Heart left ventricle (tissue), 16 donors: ENCODE data around the gene INSR. TPM values are rescaled to one million over a fixed set of nuclear protein-coding genes. Genes with fewer than 3 reads are reported as not detected.

ENCODE experiments used
- ATAC-seq, 4 donors: fragments of 200-7000 bp; cut with Tn5 transposase; one replicate each; pipeline ENCODE4 v1.9.1; 2020 to 2022; ENCODE audit warnings: moderate library complexity in 4 of 4, mild to moderate bottlenecking in 3 of 4, moderate number of reproducible peaks in 1 of 4
- DNase-seq, 5 donors: peaks; one replicate each; pipeline ENCODE4 v3.0.0-alpha.2; 2020
- H3K27ac ChIP-seq, 12 donors: fragments of 200-600 bp; sonication (generic) in 4 of 12; one replicate each; pipeline versions ENCODE4 v1.5.0 to v1.8.0; 2016 to 2022; ENCODE audit warnings: mild to moderate bottlenecking in 2 of 12
- H3K27me3 ChIP-seq, 9 donors: fragments of 200-600 bp; sonication (generic) in 2 of 9; one replicate each; pipeline versions ENCODE4 v1.5.1 to v1.8.0; 2016 to 2022; ENCODE audit warnings: mild to moderate bottlenecking in 3 of 9
- H3K36me3 ChIP-seq, 9 donors: fragments of 200-600 bp; sonication (generic) in 2 of 9; one replicate each; pipeline versions ENCODE4 v1.5.0 to v1.8.0; 2018 to 2022; ENCODE audit warnings: mild to moderate bottlenecking in 2 of 9
- H3K4me1 ChIP-seq, 12 donors: fragments of 200-600 bp; sonication (generic) in 4 of 12; one replicate each; pipeline versions ENCODE4 v1.5.0 to v1.8.0; 2016 to 2022; ENCODE audit warnings: mild to moderate bottlenecking in 3 of 12
- H3K4me3 ChIP-seq, 12 donors: fragments of 200-600 bp; sonication (generic) in 4 of 12; one replicate each; pipeline versions ENCODE4 v1.5.0 to v1.8.0; 2017 to 2022; ENCODE audit warnings: mild to moderate bottlenecking in 9 of 12, moderate library complexity in 4 of 12
- H3K9me3 ChIP-seq, 12 donors: fragments of 200-600 bp; sonication (generic) in 4 of 12; one replicate each; pipeline versions ENCODE4 v1.5.0 to v1.8.0; 2016 to 2022; ENCODE audit warnings: mild to moderate bottlenecking in 1 of 12
- CTCF ChIP-seq, 12 donors: fragments of 200-600 bp; sonication (generic) in 4 of 12; IDR thresholded peaks; one replicate each; pipeline versions ENCODE4 v1.5.0 to v1.8.0; 2018 to 2022; ENCODE audit warnings: antibody characterized with exemption in 12 of 12, mild to moderate bottlenecking in 5 of 12
- POLR2A ChIP-seq, 2 donors: fragments of 450-650 bp; IDR thresholded peaks; one replicate each; pipeline ENCODE4 v1.6.1; 2017; ENCODE audit warnings: antibody characterized with exemption in 2 of 2, mild to moderate bottlenecking in 2 of 2, moderate library complexity in 2 of 2
- WGBS, 4 donors: extraction: QIAGEN DNeasy Blood & Tissue Kit in 2 of 4; methylation state at CpG; one replicate each; pipeline versions ENCODE4 v1.1.5 to v1.1.7; 2013 to 2018; 5-methylcytosine and 5-hydroxymethylcytosine counted together
- intact Hi-C, 10 donors: fragments of 100-400 bp; cut with DNase I; formaldehyde crosslinking; loops; one replicate each; pipeline versions ENCODE4 v1.11.1 to v1.14.2; 2022
- polyA plus RNA-seq, 2 donors: library from polyadenylated mRNA; stranded (reverse); fragments of 200-250 nt; gene quantifications; one replicate each; pipeline ENCODE4 v1.2.3, GENCODE V29; 2013
- total RNA-seq, 9 donors: library from RNA; depleted of rRNA in 2 of 9; stranded (reverse); fragments of >200 nt in 2 of 9; fragmentation: NEBNext Ultra II Directional in 3 of 9; extraction: Animal tissue kit (Norgen Biotek cat#: 25700) in 3 of 9; gene quantifications; one replicate each; pipeline versions ENCODE4 v1.1.0 to v1.2.4, GENCODE V29; 2016 to 2023
- donor health status: ischemic (EF 13 %, LVEDD 7.1; RV severe dilation, severe dysfunction).
- donor health status: healthy with polysubstance abuse.
- donor health status: DM: no; HTN: yes; CAD: no.
- donor health status: DM: no; HTN: no; CAD: no.
- donor health status: ischemic (EF 25% LVEDD 6.9; RV normal size, moderate dysfunction).
- donor health status: ischemic (EF 25% LVEDD 5.7; RV mildly dilated, moderate dysfunction).
- donor health status: healthy.
- donor health status: DM: yes; HTN: yes; CAD: no.
- donor health status: ischemic (EF 35%, LVEDD 5.7; RV mildly dilated, moderate dysfunction).
- donor health status: nonischemic (EF 11% LVEDD 7.7; RV severe dilation, severe dysfunction).
- donor health status: DM: yes; HTN: yes; CAD: no.
- donor health status: PGD.
- donor health status: ischemic (EF 29% LVEDD 5.4; RV normal size, mild dysfunction).
- donor health status: nonischemic (EF 23%, LVEDD 6.1; RV moderate dilation, normal function).

The INSR gene
- total and polyA plus RNA-seq, 11 donors: 28.7 to 221 (median 98.8) TPM

GRCh38 chr19:7255631-7256030, 38.6 kb downstream of the INSR start:
- H3K27me3 ChIP-seq: no peaks in the 10 kb centered on the region
- intact Hi-C loops: loop anchor here in 1 of 10 donors (5.0 kb wide), 1 partner anchor 37 kb away; the partner anchor contains the start of gene INSR
- H3K4me1 ChIP-seq: peaks cover 0 to 55% (median 27%) of the 10 kb centered on the region in 12 donors
- 89 to 99% (median 96%) methylated on average over 6 of the region's 6 CpGs for WGBS, 4 donors
- H3K4me3 ChIP-seq: no peak overlapping the region
- H3K9me3 ChIP-seq: no peaks in the 10 kb centered on the region
- H3K36me3 ChIP-seq: peaks cover 0 to 3% (median 0%) of the 10 kb centered on the region in 9 donors
- no peak for ATAC-seq
- H3K27ac ChIP-seq: peak overlapping the region in 1 of 12 donors; percentile 48
- no peak for DNase-seq
- TF ChIP-seq CTCF (IDR thresholded peaks at IDR 0.05) (no peak), POLR2A (IDR thresholded peaks at IDR 0.05) (no peak)

GRCh38 chr19:7255119-7255518, 39.1 kb downstream of the INSR start:
- Histone ChIP-seq H3K4me1 (peaks cover 0 to 55% (median 25%) of the 10 kb centered on the region in 12 donors), H3K9me3 (no peaks in the 10 kb centered on the region), H3K27ac (peak overlapping the region in 1 of 12 donors; percentile 48), H3K36me3 (peaks cover 0 to 3% (median 0%) of the 10 kb centered on the region in 9 donors), H3K27me3 (no peaks in the 10 kb centered on the region), H3K4me3 (no peak overlapping the region)
- intact Hi-C loops: loop anchor here in 1 of 10 donors (5.0 kb wide), 1 partner anchor 37 kb away; the partner anchor contains the start of gene INSR
- DNase-seq (no peak), ATAC-seq (peak in 2 of 4 donors; percentile 26 to 47)
- 69 to 76% (median 72%) methylated on average over 8 of the region's 8 CpGs for WGBS, 4 donors
- TF ChIP-seq POLR2A (IDR thresholded peaks at IDR 0.05) (no peak), CTCF (IDR thresholded peaks at IDR 0.05) (no peak)

- H3K9me3 ChIP-seq: no peaks in the 10 kb centered on the region
- H3K4me1 ChIP-seq: peaks cover 0 to 51% (median 25%) of the 10 kb centered on the region in 12 donors
Observed at GRCh38 chr19:7254590-7254989, 39.6 kb downstream of the INSR start.

GRCh38 chr19:7252364-7252763, 41.9 kb downstream of the INSR start:
- DNase-seq (no peak), ATAC-seq (no peak)
- Histone ChIP-seq H3K27ac (no peak overlapping the region), H3K27me3 (no peaks in the 10 kb centered on the region), H3K9me3 (no peaks in the 10 kb centered on the region), H3K4me1 (peaks cover 0 to 40% (median 18%) of the 10 kb centered on the region in 12 donors), H3K36me3 (no peaks in the 10 kb centered on the region), H3K4me3 (no peak overlapping the region)
- TF ChIP-seq POLR2A (IDR thresholded peaks at IDR 0.05) (no peak), CTCF (IDR thresholded peaks at IDR 0.05) (no peak)
- intact Hi-C loops: no loop called here
- 91 to 95% (median 94%) methylated on average over 11 of the region's 11 CpGs for WGBS, 4 donors

More at GRCh38 chr19:7254590-7254989, 39.6 kb downstream of the INSR start:
- ATAC-seq: no peak
- TF ChIP-seq CTCF (IDR thresholded peaks at IDR 0.05) (no peak), POLR2A (IDR thresholded peaks at IDR 0.05) (no peak)
- peak overlapping the region in 1 of 12 donors; percentile 48 for H3K27ac ChIP-seq
- intact Hi-C loops: no loop called here
- no peak overlapping the region for H3K4me3 ChIP-seq
- H3K36me3 ChIP-seq: peaks cover 0 to 3% (median 0%) of the 10 kb centered on the region in 9 donors
- WGBS, 4 donors: 70 to 77% (median 76%) methylated on average over 11 of the region's 11 CpGs
- no peaks in the 10 kb centered on the region for H3K27me3 ChIP-seq
- DNase-seq: no peak
